NCI-H1436 treated with DMSO at 0.1 percent for 48 hours (cell line): ENCODE results near the gene HNRNPC.
"Not testable (repeated sequence)": the region's sequence is repeated elsewhere in the genome, so short reads cannot be mapped to it uniquely, and the experiment has no call there.

Experiments
- DNase-seq: peaks from one replicate; lab custom pipeline; 2025; lab: John Stamatoyannopoulos, UW

HNRNPC gene

GRCh38 chr14:21244544-21244943, 24.7 kb downstream of the HNRNPC start:
- no peak for DNase-seq

DNA sequence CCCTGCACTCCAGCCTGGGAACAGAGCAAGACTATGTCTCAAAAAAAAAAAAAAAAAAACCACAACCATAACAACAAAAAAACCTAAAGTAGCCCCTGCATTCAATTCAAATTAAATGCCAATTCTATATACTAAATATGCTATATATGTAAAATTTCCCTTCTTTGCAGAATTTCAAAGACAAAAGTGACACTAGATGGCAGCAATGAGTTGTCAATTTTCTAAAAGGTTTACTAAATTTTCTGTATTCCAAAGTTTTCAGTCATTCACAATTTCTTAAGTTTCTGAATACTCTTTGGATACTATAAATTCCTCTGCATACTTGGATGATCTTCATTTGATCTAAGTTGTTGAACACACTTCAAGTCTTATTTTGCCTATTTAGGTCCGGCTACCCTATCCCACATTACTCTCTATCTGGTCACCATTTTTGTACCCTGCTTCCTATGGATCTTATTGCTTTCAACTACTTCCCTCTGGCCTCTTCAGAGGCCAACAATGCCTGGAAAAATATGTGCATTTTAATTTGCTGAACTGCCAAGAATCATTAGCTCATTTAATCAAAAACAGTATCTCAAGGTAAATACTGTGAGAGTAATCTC, 27.9 kb downstream of the HNRNPC start:
- no peak for DNase-seq

DNA sequence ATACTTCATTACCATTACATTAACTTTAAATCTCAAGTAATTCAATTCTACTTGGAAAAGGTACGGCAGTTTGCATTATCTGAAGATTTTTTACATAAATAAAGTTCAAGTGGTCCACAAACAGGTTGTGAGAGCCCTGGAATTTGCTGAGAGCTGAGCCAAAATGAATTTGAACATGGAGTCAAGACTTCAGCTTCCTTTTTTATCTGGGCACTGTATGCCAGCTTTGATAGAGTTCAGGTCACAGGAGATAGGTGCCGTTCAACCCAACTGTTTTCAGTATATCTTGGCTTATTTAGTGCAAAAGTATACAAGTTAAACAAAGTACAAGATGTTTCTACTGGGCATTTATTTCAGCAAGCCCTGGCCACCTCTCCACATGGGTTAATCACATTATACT, 28.8 kb downstream of the HNRNPC start:
- no peak for DNase-seq

DNA sequence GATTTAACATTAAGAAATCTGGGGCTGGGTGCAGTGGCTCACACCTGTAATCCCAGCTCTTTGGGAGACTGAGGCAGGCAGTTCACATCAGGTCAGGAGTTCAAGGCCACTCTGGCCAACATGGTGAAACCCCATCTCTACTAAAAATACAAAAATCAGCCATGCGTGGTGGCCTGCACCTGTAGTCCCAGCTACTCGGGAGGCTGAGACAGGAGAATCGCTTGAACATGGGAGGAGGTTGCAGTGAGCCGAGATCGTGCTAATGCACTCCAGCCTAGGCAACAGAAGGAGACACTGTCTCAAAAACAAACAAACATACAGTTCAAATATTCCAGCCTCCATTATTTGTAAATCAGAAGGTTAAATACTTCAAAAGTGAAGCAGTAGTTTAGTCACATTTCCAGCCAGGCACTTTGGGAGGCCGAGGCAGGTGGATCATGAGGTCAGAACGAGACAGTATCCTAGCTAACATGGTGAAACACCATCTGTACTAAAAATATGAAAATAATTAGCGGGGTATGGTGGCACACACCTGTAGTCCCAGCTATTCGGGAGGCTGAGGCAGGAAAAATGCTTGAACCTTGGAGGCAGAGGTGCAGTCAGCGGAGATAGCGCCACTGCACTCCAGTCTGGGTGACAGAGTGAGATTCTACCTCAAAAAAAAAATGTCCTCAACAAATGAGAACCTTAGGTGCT, 30.3 kb downstream of the HNRNPC start:
- no peak for DNase-seq

- DNase-seq, result no peak
Measured at GRCh38 chr14:21236948-21237797, 32.1 kb downstream of the HNRNPC start.

- no peak for DNase-seq
Measured at GRCh38 chr14:21234112-21234511, 35.1 kb downstream of the HNRNPC start.

- DNase-seq, result no peak
Measured at GRCh38 chr14:21233457-21234076, 35.7 kb downstream of the HNRNPC start.

GRCh38 chr14:21231020-21231652, 38.1 kb downstream of the HNRNPC start:
- DNase-seq, result no peak

GRCh38 chr14:21229821-21230220, 39.4 kb downstream of the HNRNPC start:
- no peak for DNase-seq

- no peak for DNase-seq
Measured at GRCh38 chr14:21227981-21228380, 41.3 kb downstream of the HNRNPC start.

DNA sequence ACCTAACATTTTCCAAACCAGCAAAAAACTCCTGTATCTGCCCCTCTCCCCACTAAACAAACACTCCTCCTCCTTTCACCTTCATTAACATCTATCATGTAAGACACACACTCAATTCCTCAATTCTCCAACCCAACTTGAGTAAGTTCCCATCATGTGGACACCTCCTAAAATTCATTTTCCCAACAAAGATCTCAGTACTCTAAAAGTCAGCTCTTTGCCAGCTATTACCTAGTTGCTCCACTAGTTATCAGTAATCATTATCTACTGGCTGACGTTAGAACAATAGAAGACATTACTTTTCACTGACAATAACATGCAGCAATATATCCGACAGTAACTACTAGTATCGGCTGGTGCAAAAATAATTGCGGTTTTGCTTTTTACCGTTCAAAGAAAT, 42.1 kb downstream of the HNRNPC start:
- no peak for DNase-seq

GRCh38 chr14:21226467-21226866, 42.8 kb downstream of the HNRNPC start:
- no peak for DNase-seq

- not testable (repeated sequence) for DNase-seq
Measured at GRCh38 chr14:21225164-21225563, 44.1 kb downstream of the HNRNPC start.

DNA sequence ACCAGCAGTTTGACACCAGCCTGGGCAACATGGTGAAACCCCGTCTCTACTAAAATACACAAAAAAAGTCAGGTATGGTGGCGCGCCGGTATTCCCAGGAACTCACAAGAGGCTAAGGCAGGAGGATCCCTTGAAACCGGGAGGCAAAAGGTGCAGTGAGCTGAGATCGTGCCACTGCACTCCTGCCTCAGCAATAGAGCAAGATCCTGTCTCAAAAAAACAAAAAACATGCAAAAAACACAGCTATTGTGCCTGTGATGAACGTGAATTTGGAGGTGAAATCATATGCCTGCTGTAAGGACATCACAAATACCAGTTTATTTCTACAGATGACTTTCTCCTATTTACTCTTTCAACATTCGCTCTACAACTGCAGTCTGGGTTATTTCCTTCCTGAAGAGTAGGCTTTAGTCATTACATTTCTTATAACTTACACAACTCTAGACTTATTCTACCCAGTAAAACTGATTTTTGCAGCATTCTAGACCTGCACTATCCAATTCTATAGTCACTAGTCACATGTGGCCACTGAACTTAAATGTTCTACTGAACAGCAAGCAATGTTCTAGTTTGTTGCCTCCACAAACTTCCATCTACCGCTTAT, 48.3 kb downstream of the HNRNPC start:
- DNase-seq, result no peak

DNA sequence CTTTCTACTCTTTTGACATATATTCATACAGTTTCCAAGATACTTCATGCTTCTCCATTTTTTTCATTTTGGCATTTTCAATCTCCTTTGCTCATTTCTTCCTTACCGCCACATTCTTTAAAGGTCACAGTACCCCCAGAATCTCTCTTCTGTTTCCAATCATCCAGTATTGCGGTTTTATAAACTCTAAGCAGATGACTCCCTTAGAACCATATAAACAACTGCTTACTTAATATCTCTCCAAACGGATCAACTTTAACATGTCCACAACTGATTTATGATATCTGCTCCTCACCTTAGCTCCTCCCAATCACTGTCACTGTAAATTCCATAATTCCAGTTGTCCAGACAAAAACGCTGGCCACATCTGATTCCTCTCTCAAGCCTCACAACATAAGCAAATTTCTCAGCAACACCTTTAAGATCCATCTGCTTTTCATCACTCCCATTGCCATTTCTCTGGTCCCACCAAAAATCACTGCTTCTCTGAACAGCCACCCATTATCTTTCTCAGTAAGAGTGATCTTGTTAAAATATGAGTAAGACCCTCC, 49.6 kb downstream of the HNRNPC start:
- DNase-seq, result no peak

DNA sequence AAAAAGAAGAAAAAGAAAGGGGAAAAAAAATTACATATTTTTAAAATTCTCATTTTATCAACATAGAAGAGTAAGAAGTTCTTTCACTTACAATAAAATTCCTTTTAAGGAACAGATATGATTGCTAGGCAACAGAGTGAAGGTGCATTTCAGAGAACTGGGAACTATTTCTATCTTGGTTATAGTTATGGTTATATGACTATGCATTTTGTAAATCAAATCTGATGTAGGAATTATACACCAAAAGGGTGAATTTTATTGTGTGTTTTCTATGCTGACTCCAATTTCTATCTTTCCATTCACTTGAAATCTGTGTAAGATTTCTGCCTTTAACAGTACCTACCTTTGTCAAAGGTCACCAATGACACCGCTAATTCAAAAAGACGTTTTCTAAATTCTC, 50.1 kb downstream of the HNRNPC start:
- DNase-seq, result no peak

- no peak for DNase-seq
Measured at GRCh38 chr14:21215879-21216251, 53.4 kb downstream of the HNRNPC start.

GRCh38 chr14:21215130-21215878, 53.9 kb downstream of the HNRNPC start:
- no peak for DNase-seq

GRCh38 chr14:21213652-21214051, 55.6 kb downstream of the HNRNPC start:
- DNase-seq, result no peak

DNA sequence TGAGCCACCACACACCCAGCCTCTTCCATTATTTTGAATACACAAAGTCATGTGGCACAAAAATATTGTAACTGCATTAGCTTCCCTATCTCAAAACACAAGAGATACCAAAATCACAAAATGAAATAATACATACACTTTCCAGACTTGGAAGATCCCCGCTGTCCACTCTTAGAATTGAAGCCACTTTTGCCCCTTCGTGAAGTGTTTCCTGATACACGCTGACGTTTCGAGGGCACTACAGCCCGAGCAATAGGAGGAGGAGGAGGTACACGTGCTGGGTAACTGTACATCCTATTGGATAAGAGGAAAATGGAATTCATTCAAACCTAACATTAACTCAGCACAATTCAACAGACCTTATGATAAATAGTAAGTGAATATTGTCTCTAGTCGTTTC, 56.4 kb downstream of the HNRNPC start:
- not testable (repeated sequence) for DNase-seq

- DNase-seq, result no peak
Measured at GRCh38 chr14:21211509-21211908, 57.7 kb downstream of the HNRNPC start.
